ENCODE results near the gene CLEC7A.

CLEC7A gene

GRCh38 chr12:10102322-10102721 is 27.7 kb downstream of the CLEC7A start:
- no peaks in the 10 kb centered on the region for H4K20me1 ChIP-seq (ENCODE audit: insufficient read depth, low read length)
- no peaks in the 10 kb centered on the region for H3K79me2 ChIP-seq (ENCODE audit: low read length)
- H3K9me3 ChIP-seq (ENCODE audit: insufficient read depth, low read length): no peaks in the 10 kb centered on the region; the same call in 1 of the 2 replicates
- peaks cover 14% of the 10 kb centered on the region for H3K4me1 ChIP-seq (ENCODE audit: low read length)
- H3K4me2 ChIP-seq (ENCODE audit: low read length): no peak overlapping the region
- no peaks in the 10 kb centered on the region; the same call in 1 of the 2 replicates for H3K27me3 ChIP-seq (ENCODE audit: low read depth, low read length)
- H3K9ac ChIP-seq (ENCODE audit: low read length): no peak overlapping the region
- H3K4me3 ChIP-seq (ENCODE audit: low read length): no peak overlapping the region
- TF ChIP-seq EZH2phosphoT487 (IDR thresholded peaks at IDR 0.05; ENCODE audit: low read depth): no peak
- no peak for TF ChIP-seq CTCF (IDR thresholded peaks at IDR 0.05; ENCODE audit: low read depth, low read length)
- H3K27ac ChIP-seq (ENCODE audit: low read length): no peak overlapping the region
- H2AFZ ChIP-seq (ENCODE audit: low read depth, low read length): no peak overlapping the region
- H3K36me3 ChIP-seq (replicated peaks; ENCODE audit: low read depth, low read length): no peaks in the 10 kb centered on the region

- no peaks in the 10 kb centered on the region; the same call in 1 of the 2 replicates for H3K9me3 ChIP-seq (ENCODE audit: insufficient read depth, low read length)
- TF ChIP-seq EZH2phosphoT487 (IDR thresholded peaks at IDR 0.05; ENCODE audit: low read depth) (no peak), CTCF (IDR thresholded peaks at IDR 0.05; ENCODE audit: low read depth, low read length) (no peak)
- H3K4me1 ChIP-seq (ENCODE audit: low read length): peaks cover 15% of the 10 kb centered on the region
- H4K20me1 ChIP-seq (ENCODE audit: insufficient read depth, low read length): no peaks in the 10 kb centered on the region
- no peaks in the 10 kb centered on the region for H3K36me3 ChIP-seq (replicated peaks; ENCODE audit: low read depth, low read length)
- H3K27ac ChIP-seq (ENCODE audit: low read length): no peak overlapping the region
- H3K79me2 ChIP-seq (ENCODE audit: low read length): no peaks in the 10 kb centered on the region
- no peak overlapping the region for H3K4me2 ChIP-seq (ENCODE audit: low read length)
- H2AFZ ChIP-seq (ENCODE audit: low read depth, low read length): no peak overlapping the region
- H3K4me3 ChIP-seq (ENCODE audit: low read length): no peak overlapping the region
- H3K27me3 ChIP-seq (ENCODE audit: low read depth, low read length): no peaks in the 10 kb centered on the region; the same call in 1 of the 2 replicates
- no peak overlapping the region for H3K9ac ChIP-seq (ENCODE audit: low read length)
Measured at GRCh38 chr12:10101648-10102220, 28.3 kb downstream of the CLEC7A start.

- H3K4me1 ChIP-seq (ENCODE audit: low read length): peaks cover 15% of the 10 kb centered on the region
- H3K27ac ChIP-seq (ENCODE audit: low read length): no peak overlapping the region
- H3K36me3 ChIP-seq (replicated peaks; ENCODE audit: low read depth, low read length): no peaks in the 10 kb centered on the region
- H3K4me2 ChIP-seq (ENCODE audit: low read length): no peak overlapping the region
- no peaks in the 10 kb centered on the region for H3K79me2 ChIP-seq (ENCODE audit: low read length)
- no peaks in the 10 kb centered on the region for H4K20me1 ChIP-seq (ENCODE audit: insufficient read depth, low read length)
- no peak overlapping the region for H2AFZ ChIP-seq (ENCODE audit: low read depth, low read length)
- no peaks in the 10 kb centered on the region; the same call in 1 of the 2 replicates for H3K9me3 ChIP-seq (ENCODE audit: insufficient read depth, low read length)
- no peaks in the 10 kb centered on the region; the same call in 1 of the 2 replicates for H3K27me3 ChIP-seq (ENCODE audit: low read depth, low read length)
- TF ChIP-seq CTCF (IDR thresholded peaks at IDR 0.05; ENCODE audit: low read depth, low read length): no peak
- TF ChIP-seq EZH2phosphoT487 (IDR thresholded peaks at IDR 0.05; ENCODE audit: low read depth): no peak
- no peak overlapping the region for H3K9ac ChIP-seq (ENCODE audit: low read length)
- no peak overlapping the region for H3K4me3 ChIP-seq (ENCODE audit: low read length)
Measured at GRCh38 chr12:10101042-10101579, 28.9 kb downstream of the CLEC7A start.

- no peak for TF ChIP-seq EZH2phosphoT487 (IDR thresholded peaks at IDR 0.05; ENCODE audit: low read depth)
- no peak for TF ChIP-seq CTCF (IDR thresholded peaks at IDR 0.05; ENCODE audit: low read depth, low read length)
- Histone ChIP-seq H3K9me3 (ENCODE audit: insufficient read depth, low read length) (no peaks in the 10 kb centered on the region; the same call in 1 of the 2 replicates), H3K4me1 (ENCODE audit: low read length) (peaks cover 36% of the 10 kb centered on the region), H3K79me2 (ENCODE audit: low read length) (no peaks in the 10 kb centered on the region), H3K36me3 (replicated peaks; ENCODE audit: low read depth, low read length) (no peaks in the 10 kb centered on the region), H4K20me1 (ENCODE audit: insufficient read depth, low read length) (no peaks in the 10 kb centered on the region), H3K27ac (ENCODE audit: low read length) (no peak within 1 kb of the TSS), H2AFZ (ENCODE audit: low read depth, low read length) (no peak within 1 kb of the TSS), H3K4me3 (ENCODE audit: low read length) (no peak within 1 kb of the TSS), H3K9ac (ENCODE audit: low read length) (no peak within 1 kb of the TSS), H3K4me2 (ENCODE audit: low read length) (no peak within 1 kb of the TSS), H3K27me3 (ENCODE audit: low read depth, low read length) (no peaks in the 10 kb centered on the region)
Measured at GRCh38 chr12:10098791-10099190, 31.2 kb downstream of the CLEC7A start, which contains the start of gene CLEC1A. CLEC1A (minus strand) TSS chr12:10098985; CDS start chr12:10098922, 63 bp downstream.
